Stimulated activated CD4-positive, alpha-beta T cell treated with anti-CD3 and anti-CD28 coated beads, Interleukin-1b, Interleukin-23, amount 100 ng/mL, for 48 hours (primary cell): ENCODE measurements around the gene HHAT.

Experiments
- DNase-seq: peaks from one replicate; pipeline ENCODE4 v3.0.0-alpha.2; 2020

HHAT gene

GRCh38 chr1:210446479-210446878 lies 117.8 kb downstream of the HHAT start:
- DNase-seq = peak; percentile 93

DNA sequence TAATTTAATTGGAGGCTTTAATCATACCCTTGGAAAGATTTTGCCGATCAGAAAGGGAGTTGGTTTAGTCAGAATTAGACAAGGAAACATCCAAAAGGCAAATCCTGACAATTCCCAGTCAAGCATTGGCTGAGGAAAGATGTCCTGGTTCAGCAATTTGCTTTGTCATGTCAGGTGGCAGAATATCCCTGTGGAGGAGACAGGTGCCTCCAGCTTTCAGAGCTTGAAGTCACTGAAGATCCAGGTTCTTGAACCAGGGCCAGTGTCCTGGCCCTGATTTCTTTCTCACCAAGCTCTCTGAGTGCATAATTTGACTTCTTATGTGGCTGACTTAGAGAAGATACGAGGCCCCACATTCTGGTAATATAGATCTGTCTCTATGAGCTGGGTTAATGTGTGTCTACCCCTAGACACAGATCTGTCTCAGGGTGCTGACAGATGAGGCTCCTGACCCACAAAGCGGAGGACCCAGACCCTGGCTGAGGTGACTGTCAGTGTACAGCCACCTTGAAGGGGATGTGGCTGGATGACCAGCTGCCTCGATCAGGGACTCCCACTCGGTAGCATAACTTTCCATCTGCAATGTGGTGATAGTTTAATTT lies 118.9 kb downstream of the HHAT start:
- DNase-seq = no peak

DNA sequence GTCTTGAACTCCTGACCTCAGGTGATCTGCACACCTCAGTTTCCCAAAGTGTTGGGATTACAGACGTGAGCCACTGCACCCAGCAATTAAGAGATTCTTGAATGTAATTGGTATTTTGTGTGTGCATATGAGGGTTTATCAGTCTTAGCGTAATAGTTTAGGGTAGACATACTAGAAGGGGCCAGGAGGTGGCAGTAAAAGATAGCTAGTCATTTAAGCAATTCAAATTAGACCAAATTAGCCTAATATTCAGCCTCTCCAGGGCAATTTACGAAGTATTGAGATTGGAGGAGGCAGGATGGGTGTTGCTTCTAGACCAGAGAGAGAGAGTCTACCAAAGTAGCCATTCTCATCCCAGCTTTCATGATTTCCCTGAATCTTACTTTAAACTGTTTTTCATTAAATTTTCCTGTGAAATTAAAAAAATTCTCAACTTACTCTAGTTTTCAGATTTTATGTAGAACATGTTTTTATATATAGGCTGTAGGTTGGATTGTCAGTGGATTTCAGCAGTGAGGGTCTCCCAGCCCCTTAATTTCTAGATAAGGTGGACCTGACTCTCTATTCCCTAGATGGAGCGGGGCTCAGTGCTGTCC lies 119.7 kb downstream of the HHAT start:
- no peak for DNase-seq

GRCh38 chr1:210455840-210456603 lies 127.3 kb downstream of the HHAT start:
- DNase-seq = no peak

DNA sequence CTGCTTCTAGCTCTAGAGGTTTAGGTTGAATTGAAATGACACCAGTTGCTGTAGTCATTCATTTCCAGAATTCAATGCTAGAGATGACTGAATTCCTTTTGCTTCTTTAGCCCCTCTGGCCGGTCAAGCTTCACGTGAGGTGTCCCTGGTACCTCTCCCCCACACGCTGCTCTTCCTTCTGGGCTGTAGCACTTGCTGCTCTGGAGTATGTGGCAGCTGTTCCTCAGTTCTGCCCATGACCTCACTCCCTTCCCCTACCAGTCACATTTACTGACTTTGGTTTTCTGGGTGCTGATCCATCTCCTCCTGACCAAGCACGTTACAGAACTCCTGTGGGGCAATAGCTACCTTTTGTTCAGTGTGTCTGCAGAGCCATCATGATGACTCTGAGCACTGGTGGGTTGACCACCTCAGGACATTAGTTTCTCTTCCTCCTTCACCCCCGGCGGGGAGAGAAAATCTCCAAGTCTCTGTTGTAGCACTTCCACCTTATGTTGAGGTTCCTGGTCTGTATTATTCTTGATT lies 128.1 kb downstream of the HHAT start:
- DNase-seq = no peak

DNA sequence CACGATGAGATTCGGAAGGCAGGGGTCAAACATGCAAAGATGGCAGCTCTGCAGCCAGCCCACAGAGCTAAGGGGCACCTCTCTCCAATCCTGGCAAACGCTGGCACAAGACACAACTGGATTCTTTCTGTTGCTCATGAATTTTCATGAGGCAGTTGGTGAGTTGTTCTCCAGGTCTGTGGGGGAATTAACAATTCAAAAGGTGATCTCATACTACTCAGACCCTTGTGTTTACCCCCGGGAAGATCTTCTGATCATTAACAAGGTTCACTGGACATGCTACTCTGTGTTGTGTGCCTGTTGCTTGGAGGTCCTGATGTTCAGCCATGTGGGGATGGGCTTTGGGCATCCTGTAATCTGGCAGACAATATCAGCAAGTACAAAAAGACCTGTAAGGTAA lies 128.9 kb downstream of the HHAT start:
- no peak for DNase-seq

- DNase-seq = peak; percentile 6
Measured at GRCh38 chr1:210464519-210465039, 135.9 kb downstream of the HHAT start.

- no peak for DNase-seq
Measured at GRCh38 chr1:210465150-210465549, 136.4 kb downstream of the HHAT start.

GRCh38 chr1:210467440-210468043 lies 138.8 kb downstream of the HHAT start:
- DNase-seq = no peak

- no peak for DNase-seq
Measured at GRCh38 chr1:210469441-210469840, 140.7 kb downstream of the HHAT start.

- no peak for DNase-seq
Measured at GRCh38 chr1:210475321-210475720, 146.6 kb downstream of the HHAT start.

- DNase-seq = no peak
Measured at GRCh38 chr1:210475806-210476205, 147.1 kb downstream of the HHAT start.

- no peak for DNase-seq
Measured at GRCh38 chr1:210476730-210477129, 148.0 kb downstream of the HHAT start.

GRCh38 chr1:210477328-210477924 lies 148.7 kb downstream of the HHAT start:
- DNase-seq = no peak

DNA sequence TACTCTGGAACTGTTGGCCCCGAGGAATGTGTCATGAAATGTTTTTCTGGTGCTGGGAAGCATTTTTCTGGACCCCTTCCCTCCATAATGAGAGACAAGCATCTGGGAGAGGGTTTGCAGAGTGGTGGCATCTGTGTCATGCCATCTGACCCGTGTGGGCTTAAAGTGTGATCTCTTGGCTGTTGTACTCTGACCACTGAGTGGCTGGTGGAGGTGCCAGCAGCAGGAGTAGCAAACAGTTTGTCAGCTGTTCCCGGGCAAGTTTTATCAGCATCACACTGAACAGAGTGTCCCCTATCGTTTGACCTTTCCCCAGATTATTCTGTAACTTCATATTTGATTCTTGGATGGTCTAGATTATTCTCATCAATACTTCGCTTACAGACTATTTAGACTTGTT lies 150.1 kb downstream of the HHAT start:
- DNase-seq = no peak

- DNase-seq = no peak
Measured at GRCh38 chr1:210482491-210482890, 153.8 kb downstream of the HHAT start.

DNA sequence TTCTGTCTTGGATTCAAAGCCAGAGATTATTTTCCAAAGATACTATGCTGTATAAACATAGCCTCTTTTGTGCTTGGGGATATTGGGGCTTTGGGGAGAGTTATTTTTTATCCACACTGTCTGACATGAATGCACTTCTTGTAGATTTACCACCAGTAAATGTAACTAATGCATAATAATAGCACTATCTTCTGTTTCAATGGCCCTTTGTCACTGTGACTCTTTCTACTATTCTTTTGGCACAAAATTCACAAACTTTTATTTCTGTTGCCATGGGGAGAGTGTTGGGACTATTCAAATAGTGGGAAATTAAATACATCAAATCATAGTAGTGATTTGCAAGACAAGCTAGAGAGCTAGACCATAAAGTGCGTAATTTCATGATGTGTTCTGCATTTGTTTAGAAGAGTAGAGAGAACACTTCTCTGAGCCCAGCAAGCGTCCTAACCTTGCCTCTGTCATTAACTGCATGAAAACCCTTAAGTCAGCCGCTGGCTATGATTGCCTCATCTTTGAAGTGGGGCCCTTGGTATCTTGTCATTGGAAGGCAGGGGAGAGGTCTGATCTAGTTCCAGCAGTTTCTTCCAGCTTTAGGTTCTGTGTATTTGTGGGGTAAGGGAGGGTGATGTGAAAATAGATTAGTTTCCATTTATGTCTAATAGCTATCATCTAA lies 154.4 kb downstream of the HHAT start:
- no peak for DNase-seq

- no peak for DNase-seq
Measured at GRCh38 chr1:210483821-210484220, 155.1 kb downstream of the HHAT start.

- DNase-seq = no peak
Measured at GRCh38 chr1:210487021-210487420, 158.3 kb downstream of the HHAT start.

- DNase-seq = no peak
Measured at GRCh38 chr1:210489491-210489890, 160.8 kb downstream of the HHAT start.

DNA sequence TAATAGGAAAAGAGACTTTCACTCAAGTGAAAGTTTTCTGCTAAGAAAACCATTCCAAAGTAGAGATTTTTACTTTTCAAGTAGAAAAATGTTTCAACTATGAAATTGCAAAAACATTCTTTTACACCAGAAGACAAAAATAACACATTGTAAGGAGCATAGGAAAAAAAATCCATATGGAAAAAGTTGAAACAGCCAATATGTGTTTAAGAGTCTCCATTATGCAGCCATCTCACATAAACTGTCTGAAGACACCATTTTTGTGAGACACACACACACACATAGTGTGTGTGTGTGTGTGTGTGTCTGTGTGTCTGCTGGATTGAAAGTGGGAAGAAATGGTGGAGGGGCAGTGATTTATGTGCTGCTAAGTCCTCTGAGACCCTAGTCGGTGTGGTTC lies 162.1 kb downstream of the HHAT start:
- no peak for DNase-seq

DNA sequence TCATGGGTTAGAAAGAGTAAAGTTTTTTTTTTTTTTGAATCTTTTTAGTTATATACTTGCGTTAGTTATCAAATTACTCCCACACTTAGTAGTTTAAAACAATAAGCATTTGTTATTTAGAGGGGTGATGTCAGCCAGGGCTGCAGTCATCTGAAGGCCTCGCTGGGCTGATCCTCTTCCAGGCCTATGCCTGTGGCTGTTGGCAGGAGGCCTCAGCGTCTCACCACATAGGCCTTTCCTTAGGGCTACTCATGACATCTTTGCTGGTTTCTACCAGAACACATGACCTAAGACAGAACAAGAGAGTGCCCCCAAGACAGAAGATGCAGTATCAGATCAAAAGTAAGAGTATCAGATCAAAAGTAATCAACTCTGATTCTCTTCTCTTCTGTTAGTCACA lies 167.4 kb downstream of the HHAT start:
- DNase-seq = no peak
